Measurements from ENCODE around the gene CPO. TPM values are rescaled to one million over a fixed set of nuclear protein-coding genes. Genes with fewer than 3 reads are reported as not detected.

Gene CPO
- total RNA-seq, 1 experiment from 2014 or later = not detected

DNA sequence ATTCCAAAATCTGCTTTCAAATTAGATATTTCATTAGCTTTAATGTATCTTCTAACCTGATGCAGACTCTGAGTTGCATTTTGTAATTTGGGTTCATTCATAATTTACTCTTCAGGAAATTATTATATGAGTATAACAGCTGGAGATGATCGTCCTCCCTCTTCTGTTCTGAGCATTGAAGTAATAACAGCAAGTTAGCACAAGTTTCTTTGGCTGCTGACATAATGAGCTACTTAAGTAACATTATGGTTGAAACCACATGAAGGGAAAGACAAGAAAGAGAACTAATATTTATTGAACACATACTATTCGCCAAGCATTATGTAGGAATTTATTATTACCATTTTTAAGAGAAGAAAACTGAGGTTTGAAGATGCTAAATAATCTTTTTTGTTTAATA lies 75.1 kb downstream of the CPO start:
- DNase-seq (ENCODE audit: low read depth) = no peak

DNA sequence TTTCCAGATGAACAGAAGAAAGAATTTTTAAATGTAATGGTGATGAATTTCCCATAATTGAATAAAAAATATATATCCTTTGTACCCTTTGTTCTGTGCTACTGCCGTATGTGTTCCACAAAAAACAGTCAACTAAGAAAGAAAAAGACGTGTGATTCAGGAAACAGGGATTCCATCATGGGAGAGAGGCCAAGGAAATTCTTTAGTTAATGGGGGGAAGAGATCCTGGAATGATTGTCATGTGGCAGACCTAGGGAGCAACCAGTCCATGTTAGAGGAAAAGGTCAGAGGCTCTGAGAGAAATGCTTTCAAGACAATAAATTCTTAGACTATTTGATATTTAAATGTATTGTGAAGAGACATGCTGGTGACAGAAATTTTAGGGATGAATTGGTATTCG lies 76.6 kb downstream of the CPO start:
- peak; percentile 20 for DNase-seq (ENCODE audit: low read depth)

Other genes with a start within 250 kb of the CPO start
- gene DYTN, start 221.1 kb upstream of the CPO start, total RNA-seq (2014; rRNA removed; shearing (Covaris generic)) = not detected in 2 replicates
- gene MDH1B, start 174.2 kb upstream of the CPO start, total RNA-seq (2014; rRNA removed; shearing (Covaris generic)) = 1.0 and 1.2 TPM in 2 replicates
- gene FASTKD2, start 173.9 kb upstream of the CPO start, total RNA-seq (2014; rRNA removed; shearing (Covaris generic)) = 25.9 and 33.5 TPM in 2 replicates
- 7.3 and 11.6 TPM in 2 replicates for gene KLF7, start 226.4 kb downstream of the CPO start, total RNA-seq (2014; rRNA removed; shearing (Covaris generic))